GM21381 (cell line): ENCODE measurements around the gene SURF6.
"Not testable (repeated sequence)": the region's sequence is repeated elsewhere in the genome, so short reads cannot be mapped to it uniquely, and the experiment has no call there.

Source experiments
- ATAC-seq: cut with Tn5 transposase; IDR thresholded peaks from one replicate; pipeline ENCODE4 v1.9.1; 2021; ENCODE audit warnings: mild to moderate bottlenecking, moderate library complexity; ENCODE audit not compliant: unreplicated experiment

SURF6 gene

GRCh38 chr9:133329306-133330156, 6.5 kb downstream of the SURF6 start:
- not testable (repeated sequence) for ATAC-seq

DNA sequence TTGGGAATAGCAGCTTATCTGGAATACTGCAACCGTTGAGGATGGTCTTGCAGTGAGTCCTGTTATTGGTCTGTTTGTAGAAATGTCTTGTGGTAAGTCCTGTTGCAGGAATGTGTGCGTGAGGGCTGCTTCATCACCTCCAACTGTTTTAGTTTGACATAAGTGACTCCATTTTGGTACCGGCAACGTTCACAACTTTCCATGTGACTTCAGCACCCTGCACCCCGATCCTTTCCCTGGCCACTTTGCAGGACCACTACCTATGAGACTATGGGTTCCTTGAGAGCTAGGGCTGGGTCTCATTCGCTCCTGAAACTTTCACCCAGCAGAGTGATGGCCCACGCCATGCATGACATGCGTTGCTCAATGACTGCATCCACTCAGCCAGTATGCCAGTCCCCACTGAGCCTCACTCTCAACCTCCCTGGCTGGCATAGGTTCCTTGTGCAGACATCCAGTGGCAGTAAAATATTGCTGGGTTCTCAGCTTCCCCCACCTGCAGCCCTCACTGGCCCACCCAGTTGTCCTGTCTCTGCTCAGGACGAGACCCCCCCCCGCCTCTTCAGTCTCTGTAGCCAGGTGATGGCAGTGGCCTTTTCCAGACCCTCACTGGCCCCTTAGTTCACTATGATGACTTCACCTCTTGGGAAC, 8.0 kb downstream of the SURF6 start:
- ATAC-seq = no peak

- not testable (repeated sequence) for ATAC-seq
Observed at GRCh38 chr9:133327021-133327420, 9.0 kb downstream of the SURF6 start.

DNA sequence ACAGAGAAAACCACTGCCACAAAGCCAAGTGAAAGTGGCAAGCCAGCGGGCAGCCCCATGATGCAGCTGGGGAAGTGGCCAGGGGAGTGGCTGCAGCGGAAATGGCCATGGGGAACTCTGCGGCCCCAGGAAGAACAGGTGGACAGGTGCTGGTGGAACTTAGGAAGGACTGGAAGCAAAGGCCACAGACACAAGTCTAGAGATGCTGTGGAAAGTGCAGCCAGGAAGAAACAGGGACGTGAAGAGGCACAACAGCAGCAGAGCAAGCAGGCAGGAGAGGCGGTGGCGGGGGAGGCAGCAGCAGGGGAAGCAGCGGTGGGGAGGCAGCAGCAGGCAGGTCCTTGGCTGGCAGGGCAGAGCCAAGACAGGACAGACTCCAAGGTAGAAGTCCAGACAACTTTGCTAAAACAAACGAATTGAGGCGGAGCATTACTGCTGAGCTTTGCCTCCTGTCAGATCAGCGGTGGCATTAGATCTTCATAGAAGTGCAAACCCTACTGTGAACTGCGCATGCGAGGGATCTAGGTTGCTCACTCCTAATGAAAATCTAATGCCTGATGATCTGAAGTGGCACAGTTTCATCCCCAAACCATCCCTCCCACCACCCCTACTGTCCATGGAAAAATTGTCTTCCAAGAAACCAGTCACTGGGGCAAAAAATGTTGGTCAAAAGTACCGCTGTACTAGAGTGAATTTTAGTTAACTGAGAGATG, 11.8 kb downstream of the SURF6 start:
- no peak for ATAC-seq

DNA sequence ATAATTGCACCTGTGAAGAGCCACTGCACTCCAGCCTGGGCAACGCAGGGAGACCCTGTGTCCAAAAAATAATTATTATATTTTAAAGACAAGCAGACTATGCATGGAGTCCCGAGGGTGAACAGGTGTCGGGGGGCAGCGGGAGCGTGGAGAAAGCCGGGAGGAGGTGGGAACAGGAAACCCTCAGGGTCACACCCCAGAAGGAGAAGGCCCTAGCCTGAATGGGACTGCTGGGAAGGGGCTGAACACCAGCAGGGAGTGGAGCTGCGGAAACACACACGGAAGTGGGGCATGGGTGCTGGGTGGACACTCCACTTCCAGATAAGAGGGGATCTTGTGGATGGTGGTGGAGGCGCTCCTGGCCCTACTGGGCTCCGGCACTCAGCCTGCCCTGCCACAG, 12.8 kb downstream of the SURF6 start:
- ATAC-seq = no peak

GRCh38 chr9:133322701-133323100, 13.3 kb downstream of the SURF6 start:
- ATAC-seq = no peak

DNA sequence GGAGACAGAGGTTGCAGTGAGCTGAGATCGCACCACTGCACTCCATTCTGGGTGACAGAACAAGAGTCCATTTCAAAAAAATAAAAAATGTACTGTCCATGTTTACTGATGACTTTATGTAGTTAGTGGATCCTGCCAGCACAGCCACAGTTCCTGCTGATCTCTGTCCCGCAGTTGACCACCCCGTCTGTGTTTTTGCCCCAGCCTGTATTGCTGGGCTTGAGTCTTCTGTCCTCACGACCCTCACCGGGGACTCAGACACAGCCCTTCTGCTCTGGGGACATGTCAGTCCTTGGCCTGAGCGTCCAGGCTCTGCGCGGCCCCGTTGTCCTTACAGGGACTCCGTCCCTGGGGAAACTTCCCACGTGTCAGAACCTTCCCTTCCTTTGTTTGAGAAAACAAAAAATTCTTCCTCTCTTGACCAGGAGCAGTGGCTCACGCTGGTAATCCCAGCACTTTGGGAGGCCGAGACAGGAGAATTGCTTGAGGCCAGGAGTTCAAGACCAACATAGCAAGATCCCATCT, 14.5 kb downstream of the SURF6 start:
- ATAC-seq = no peak

DNA sequence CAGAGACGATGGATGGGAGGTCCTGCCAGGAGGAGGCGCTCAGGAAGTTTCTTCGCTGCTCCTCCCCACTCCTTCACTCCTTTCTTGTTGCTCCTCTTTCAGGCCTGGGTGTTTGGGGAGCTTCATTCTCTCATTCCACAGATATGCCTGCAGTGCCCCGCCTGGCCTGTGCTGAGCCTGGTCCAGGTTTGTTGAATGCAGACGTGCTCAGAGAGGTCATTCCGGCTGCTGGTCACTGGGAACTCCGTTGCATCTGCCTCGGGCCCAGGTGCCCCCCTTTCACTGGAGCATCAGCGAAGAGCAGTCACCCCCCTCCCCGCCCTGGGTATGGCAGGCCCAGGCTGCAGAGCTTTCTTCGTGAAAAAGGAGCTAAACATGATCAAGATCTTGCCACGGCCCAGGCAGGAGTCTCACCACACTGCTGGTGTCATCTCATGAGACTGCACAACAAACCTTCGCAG, 15.5 kb downstream of the SURF6 start:
- ATAC-seq = no peak

- not testable (repeated sequence) for ATAC-seq
Observed at GRCh38 chr9:133317551-133317950, 18.4 kb downstream of the SURF6 start.

DNA sequence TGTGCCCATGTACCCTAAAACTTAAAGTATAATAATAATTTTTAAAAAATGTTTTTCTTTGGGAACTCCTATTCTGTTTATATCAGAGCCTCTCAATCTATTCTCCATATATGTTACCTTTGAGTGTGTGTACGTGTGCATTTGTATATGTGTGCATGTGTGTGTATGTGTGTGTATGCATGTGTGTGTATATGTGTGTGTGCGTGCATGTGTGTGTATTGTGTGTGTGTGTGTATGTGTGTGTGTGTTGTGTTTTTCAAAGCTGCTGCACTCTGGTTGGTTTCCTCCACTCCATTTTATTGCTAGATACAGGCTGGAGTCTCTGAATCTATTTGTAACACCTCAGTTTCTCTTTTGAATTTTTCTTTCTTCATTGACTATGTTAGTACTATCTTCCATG, 20.0 kb downstream of the SURF6 start:
- no peak for ATAC-seq

DNA sequence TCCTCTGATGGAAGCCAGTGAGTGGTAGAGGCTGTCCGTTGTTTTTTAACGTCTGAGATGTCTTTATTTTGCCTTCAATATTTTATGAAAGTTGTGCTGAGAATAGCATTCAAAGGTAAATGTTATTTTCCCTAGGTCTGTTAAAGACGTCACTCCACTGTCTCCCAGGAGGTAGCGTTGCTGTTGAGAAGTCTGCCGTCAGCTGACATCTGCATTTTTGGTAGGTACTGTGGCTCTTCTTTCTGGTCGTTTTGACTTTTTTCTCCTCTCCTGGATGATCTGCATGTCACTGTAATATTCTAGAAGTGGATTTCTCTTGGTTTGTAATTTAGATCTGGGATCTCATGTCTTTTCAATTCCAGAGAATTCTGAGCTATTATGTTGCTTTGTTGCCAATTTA, 26.4 kb downstream of the SURF6 start:
- ATAC-seq = no peak

- ATAC-seq = no peak
Observed at GRCh38 chr9:133307301-133307700, 28.7 kb downstream of the SURF6 start.

DNA sequence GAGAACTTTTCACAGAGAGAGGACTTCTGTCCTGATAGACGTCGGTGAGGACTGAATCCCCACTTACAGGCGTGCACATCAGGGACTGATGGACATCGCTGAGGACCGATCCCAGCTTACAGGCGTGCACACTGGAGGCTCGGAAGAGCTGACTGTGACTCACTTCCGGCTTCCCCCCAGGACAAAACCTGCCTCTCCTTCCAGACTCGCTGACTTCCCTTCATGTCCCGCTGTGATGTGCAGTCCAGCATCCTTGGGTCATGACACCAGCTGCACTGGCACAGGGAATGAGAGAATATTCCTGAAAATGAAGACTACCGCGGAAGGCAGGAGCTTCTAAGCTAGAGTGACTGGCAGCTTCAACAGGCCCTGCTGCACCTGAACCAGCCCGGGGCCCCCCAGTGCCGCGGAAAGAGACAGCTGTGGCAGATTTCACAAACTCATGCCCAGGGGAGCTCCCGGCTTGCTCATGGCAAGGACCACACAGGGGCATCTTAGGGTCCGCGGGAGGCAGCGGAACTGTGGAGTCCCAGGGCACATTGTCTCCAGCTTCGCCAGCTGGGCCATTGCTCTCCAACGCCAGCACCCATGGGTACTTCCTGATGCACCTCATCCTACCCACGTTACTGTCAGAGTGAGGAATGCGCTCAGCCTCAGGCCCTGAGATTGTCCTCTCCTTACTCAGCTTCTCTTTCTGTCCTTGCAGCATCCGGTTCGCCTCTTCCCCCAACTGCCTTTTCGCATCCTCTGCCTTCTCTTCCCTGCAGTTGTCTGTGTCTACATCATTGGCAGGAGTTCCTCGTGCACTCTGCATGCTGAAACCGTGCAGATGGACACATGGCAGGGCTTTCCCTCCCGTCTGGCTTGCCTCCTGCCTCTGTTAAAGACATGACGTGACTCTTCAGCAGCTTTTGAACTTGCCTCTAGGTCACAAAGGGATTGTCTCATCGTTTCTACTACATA, 29.5 kb downstream of the SURF6 start:
- ATAC-seq = no peak

DNA sequence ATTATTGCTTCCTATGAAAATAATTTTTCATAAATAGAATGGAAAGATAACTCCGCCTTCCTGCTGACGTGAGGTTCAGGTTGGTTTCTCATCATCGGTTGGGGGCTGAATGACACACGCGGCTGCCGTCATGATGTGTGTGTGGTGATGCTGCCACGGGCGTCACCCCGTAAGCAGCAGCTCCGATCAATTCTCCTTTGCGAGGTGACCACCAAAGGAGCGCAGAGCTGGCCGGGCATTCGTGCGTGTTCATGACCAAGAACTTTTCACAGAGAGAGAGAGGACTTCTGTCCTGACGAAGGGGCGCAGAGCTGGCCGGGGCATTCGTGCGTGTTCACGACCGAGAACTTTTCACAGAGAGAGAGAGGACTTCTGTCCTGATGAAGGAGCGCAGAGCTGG, 30.3 kb downstream of the SURF6 start:
- ATAC-seq = no peak

GRCh38 chr9:133304477-133305377, 31.3 kb downstream of the SURF6 start:
- no peak for ATAC-seq

GRCh38 chr9:133304158-133304470, 31.9 kb downstream of the SURF6 start:
- no peak for ATAC-seq

DNA sequence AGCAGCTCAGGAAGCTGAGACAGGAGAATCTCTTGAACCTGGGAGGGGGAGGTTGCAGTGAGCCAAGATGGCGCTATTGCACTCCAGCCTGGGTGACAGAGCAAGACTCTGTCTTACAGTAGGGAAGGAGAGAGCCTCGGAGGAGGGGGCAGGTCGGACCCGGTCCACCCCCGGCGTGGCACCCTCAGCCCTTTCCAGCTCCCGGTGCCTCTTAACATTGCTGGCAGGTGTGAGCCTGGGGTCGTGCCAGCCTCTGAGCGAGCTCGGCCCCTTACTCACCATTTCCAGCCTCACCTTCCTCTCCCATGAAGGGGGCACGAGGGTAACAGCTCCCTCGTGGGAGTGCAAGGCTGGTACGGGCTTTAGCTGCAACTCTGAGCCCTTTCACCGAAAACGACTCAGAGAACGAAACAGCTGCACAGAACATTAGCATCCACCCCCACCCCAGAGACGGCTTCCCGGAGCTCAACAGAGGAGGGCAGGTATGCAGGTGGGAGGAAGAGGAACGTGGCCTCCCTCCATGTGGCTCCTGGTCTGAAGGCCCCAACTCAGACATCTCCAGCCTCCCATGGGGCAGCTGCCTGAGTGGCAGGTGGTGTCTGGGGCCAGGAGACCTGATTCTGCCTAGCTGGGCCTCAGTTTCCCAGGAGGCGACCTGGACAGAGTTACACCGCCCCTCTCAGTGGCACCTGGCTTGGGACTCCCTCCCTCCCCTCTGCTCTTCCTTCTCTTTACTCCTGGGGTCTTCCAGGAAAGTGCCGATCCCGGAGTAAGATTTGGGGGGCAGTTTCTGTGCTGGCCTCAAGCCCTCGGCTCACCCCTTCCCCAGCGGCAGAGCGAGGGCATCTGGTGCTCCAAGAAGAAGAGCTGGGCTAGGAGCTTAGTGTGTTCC, 32.5 kb downstream of the SURF6 start:
- no peak for ATAC-seq
